HG03196 (cell line): ENCODE measurements around the gene MED12L.

Source experiments
- ATAC-seq: cut with Tn5 transposase; IDR thresholded peaks from one replicate; pipeline ENCODE4 v1.9.1; 2021; ENCODE audit not compliant: unreplicated experiment

The MED12L gene

GRCh38 chr3:151133175-151133574 is 47.7 kb downstream of the MED12L start:
- no peak for ATAC-seq

- ATAC-seq = no peak
Measured at GRCh38 chr3:151133917-151134450, 48.5 kb downstream of the MED12L start.

GRCh38 chr3:151135541-151136337 is 50.3 kb downstream of the MED12L start:
- ATAC-seq = peak; percentile 60

DNA sequence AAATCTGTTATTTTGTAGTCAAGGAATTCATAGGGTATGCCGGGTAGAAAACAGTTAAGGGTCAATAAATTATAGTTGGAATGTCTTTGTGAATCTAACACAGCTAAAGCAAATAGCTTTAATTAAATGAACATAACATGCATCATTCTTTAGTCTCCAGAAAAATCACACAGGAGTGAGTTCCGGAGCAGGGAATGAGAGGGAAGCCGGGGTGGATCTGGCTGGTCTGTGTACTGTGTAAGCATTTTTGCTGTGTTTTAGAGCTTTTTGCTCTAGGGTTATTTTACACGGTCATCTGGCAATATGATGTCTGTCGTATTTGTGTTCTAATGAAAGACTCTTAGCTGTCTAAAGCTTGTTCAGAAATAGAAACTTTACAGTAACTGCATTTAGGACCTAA is 57.5 kb downstream of the MED12L start:
- ATAC-seq = no peak

- ATAC-seq = no peak
Measured at GRCh38 chr3:151144016-151144415, 58.6 kb downstream of the MED12L start.

GRCh38 chr3:151144760-151145159 is 59.3 kb downstream of the MED12L start:
- no peak for ATAC-seq

DNA sequence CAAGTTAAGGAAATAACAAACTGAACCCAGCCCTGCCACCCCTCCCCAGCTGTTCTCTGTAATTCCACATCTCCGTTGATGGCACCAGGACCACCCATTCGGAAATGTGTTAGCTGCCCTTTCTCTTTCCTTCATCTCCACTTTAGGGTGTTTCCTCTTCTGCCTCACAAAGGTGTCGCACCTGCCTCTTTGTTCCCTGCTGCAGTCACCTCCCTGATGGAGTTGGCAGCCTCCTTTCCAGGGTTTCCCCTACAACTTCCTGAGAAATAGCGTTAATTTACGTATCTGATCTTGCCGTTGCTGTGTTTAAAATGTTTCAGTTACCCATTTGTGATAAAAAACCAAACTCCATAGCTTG is 60.2 kb downstream of the MED12L start:
- ATAC-seq = no peak

DNA sequence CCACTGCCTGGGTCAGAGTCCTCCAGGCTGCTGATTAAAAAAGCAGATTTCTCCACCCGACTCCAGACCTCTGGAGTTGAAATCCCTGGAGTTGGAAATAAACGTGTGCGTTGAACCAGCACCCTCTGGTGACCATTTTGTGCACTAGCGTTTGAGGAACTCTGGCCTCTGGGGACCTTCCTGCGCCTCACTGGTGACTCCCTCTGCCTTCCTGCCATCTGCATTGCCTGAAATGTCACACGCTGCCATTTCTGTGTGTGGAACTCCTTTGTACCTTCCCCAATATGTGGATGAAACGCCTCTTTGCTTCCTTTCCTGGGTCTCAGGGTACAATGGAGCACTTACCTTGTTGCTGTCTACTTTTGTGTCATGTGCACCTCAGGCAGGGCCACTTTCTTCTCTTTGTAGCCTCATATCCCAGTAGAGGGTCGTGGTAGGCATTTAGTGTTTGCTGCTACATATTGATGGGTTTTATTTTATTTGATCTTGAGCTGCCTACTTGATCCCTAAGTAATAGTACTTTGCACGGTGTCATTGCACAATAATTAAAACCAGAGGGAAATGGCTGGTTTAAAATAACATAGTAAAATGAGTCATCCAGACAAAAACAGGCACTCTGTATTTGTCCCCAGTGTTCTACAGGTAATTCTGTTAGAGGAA is 60.7 kb downstream of the MED12L start:
- peak; percentile 95 for ATAC-seq

GRCh38 chr3:151146731-151147091 is 61.2 kb downstream of the MED12L start:
- ATAC-seq = no peak

DNA sequence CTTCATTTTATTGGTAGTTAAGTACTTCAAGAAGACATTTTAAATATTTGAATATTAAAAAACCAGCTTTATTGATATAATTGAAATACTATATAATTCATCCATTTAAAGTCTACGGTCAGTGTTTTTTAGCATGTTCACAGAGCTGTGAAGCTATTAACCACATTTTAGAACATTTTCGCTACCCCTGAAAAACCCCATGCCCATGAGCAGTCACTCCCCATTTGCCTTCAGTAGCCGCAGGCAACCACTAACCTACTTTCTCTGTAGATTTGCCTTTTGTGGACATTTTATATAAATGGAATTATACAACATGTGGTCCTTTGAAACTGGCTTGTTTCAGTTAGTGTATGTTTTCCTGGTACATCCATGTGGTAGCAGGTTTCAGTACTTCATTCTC is 61.8 kb downstream of the MED12L start:
- ATAC-seq = no peak

- ATAC-seq = no peak
Measured at GRCh38 chr3:151152455-151153079, 67.1 kb downstream of the MED12L start.

- no peak for ATAC-seq
Measured at GRCh38 chr3:151154566-151154965, 69.1 kb downstream of the MED12L start.

- ATAC-seq = no peak
Measured at GRCh38 chr3:151155409-151156128, 70.1 kb downstream of the MED12L start.

- peak; percentile 72 for ATAC-seq
Measured at GRCh38 chr3:151156618-151157216, 71.3 kb downstream of the MED12L start.

GRCh38 chr3:151159806-151160205 is 74.3 kb downstream of the MED12L start:
- no peak for ATAC-seq

- no peak for ATAC-seq
Measured at GRCh38 chr3:151165226-151165625, 79.8 kb downstream of the MED12L start.

GRCh38 chr3:151166161-151166560 is 80.7 kb downstream of the MED12L start:
- ATAC-seq = no peak

- ATAC-seq = no peak
Measured at GRCh38 chr3:151168269-151169094, 83.0 kb downstream of the MED12L start.

DNA sequence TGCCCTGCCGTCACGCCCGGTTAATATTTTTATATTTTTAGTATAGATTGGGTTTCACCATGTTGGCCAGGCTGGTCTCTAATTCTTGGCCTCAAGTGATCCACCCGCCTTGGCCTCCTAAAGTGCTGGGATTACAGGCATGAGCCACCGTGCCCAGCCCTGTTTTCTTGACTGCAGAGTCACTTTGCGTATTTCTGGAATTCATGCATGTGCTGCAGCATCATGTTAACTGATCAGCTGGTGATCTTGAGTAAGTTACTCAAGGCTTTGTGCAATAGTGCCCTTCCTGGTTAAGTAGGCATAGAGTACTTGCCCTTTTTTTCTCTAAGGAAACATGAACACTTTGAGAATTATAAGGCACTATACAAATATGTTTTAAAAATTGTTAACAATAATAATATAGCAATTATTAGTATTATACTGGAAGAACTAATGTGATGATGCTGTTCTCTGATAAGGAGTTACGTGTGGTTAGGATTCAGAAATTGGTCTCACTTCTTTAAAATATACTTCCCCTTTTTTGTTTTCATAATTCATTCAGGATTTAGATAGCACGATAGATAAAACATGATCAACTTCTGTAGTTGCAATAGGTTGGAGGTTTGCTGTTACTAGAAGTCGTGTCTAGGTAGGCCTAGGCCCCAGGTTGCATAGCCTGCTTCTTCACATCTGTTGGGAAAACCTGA is 83.9 kb downstream of the MED12L start:
- peak; percentile 38 for ATAC-seq
